HG03045 (cell line): Measurements from ENCODE around the gene LMF1.
A peak's percentile ranks its signal among the peaks of the same experiment; 100 is the strongest.

Experiments
- ATAC-seq: cut with Tn5 transposase; IDR thresholded peaks from one replicate; pipeline ENCODE4 v1.9.1; 2021; ENCODE audit warnings: mild to moderate bottlenecking, moderate library complexity; ENCODE audit not compliant: unreplicated experiment

LMF1 gene

DNA sequence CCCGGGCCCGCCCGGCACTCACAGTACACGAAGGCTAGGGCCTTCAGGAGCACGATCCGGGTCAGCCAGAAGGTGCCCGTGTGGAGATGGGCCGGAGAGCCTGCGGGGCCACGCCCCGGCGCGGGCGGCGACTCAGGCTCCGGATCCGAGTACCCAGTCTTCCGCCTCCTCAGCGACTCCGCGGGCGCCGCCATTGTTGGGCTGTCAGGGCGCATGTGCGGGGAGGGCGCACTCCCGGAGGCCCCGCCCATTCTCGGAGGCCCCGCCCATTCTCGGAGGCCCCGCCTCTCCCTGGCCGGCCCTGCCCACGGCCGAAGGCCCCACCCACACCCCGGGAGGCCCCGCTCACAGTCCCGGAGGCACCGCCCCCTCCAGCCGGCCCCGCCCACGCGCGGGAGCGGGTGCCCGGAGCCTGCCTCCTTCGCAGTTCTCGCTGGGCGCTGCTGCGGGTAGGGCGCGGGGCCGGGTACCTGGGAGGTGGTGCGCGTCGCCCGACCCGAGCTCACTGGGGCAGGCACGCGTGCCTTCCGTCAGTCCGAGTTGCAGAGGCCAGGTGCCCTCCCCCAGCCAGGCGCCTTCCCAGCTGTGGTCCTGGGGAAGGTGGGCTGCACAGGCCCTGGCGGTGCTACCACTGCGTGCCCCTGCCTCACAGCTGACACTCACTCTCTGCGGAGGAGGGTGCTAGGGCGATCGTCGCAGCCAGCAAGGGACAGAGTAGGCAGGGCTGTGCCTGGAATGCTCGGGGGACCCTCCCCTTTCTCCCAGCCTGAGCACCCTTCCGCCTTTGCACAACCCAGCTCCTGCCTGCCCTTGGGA lies at the start of gene LMF1:
Gene LMF1, minus strand, starts transcription at position 219 of the 816 bp plus-strand sequence. Its CDS starts 4 bp downstream, at position 215.
- peak; percentile 80 for ATAC-seq

- no peak for ATAC-seq
Observed at GRCh38 chr16:1020091-1020399, 49.3 kb upstream of the LMF1 start.

DNA sequence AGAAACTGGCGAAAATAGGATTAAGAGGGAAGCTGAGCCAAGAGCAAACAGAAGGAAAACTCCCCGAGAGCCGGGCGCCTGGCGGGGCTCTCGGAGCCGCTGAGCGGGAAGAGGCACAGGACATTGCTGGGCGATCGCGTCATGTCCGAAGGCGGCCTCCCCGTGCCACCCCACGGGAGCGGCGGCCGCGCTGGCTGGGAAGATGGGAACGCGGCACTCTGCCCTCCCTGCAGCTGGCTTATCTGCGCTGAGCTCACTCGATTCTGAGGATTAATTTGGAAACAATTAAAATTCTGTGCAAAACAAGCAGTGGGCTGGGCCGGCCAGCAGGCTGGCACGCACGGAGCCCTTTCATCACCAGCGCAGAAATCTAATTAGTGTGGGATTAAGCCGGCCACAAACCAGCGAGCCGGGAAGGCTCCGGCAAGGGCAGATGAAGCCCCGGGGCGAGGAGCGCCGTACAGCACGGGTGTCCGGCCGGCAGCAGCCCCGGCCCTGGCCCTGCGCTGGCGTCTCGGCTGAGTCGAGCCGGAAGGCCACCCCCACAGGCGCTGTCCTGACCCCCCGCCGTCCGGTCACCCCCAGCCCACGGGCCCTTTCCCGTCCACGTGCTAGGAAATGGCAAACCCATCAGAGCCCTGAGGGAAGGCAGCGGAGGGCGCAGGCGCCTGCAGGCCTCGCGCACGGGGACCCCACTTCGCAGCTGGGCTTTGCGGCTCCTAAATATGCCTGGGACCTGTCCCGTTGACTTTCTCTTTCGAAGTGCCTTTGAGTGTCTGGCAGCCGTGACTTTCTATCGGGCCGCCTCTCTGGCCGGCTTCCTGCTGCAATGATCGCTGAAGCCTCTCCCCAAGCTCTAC lies 48.7 kb upstream of the LMF1 start:
- ATAC-seq: no peak

DNA sequence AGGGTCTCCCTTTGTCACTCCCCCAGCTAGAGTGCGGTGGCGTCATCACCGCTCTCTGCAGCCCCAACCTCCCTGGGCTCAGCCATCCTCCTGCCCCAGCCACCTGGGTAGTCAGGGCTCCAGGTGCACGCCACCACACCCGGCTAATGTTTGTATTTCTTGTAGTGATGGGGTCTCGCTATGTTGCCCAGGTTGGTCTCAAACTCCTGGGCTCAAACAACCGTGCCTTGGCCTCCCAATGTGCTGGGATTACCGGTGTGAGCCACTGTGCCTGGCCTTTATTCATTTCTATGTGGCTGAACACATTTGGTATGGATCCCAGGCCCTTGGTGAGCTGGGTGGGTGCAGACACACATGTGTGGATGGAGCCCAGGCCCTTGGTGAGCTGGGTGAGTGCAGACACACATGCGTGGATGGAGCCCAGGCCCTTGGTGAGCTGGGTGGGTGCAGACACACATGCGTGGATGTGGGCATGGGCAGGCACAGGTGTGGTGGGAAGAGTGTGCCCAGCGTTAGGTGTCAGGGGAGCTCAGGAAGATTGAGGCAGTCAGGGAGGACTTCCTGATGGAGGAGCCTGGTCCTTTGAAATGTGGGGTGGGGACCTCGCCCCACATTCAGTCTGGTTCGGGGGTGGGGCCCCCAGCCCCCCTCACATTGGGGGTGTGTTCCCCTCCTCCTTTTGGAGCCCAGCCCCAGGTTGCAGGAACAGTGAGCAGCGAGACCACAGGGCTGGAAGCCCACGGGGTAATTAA lies 47.8 kb upstream of the LMF1 start:
- ATAC-seq: no peak

DNA sequence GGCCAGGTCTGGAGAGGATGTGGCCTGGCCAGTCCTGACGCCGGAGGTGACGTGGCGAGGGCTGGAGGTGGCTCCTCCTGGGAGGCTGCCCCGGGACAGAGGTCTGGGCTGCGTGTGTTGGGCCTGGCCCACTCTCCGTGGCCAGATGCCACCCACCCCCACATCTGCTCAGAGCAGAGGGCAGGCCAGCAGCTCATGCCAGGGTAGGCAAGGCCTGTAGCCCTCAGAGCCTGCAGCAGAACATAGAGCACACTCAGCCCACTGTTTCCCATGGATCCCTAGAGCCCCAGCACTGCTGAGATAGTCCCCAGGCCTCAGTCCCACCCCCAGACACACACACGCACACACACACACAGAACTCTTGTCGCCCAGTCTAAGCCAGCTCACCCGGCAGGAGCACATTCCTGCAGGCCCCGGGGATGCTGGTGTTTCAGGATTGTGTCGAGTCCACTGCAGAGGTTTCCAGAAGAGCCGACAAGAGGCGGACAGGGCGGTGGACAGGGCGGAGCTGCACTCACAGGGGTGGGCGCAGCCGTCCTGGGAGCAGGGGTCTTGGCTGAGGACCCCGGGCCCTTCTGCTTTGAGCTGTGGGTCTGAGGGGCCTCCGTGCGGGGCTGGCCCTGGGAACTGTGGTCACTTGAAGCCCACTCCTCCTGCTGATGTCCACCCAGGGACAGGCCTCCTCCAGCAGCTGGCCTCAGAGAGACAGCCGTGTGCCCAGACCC lies 44.1 kb upstream of the LMF1 start:
- no peak for ATAC-seq

GRCh38 chr16:1014221-1014620 lies 43.4 kb upstream of the LMF1 start:
- no peak for ATAC-seq

GRCh38 chr16:1013593-1013900 lies 42.8 kb upstream of the LMF1 start:
- no peak for ATAC-seq

DNA sequence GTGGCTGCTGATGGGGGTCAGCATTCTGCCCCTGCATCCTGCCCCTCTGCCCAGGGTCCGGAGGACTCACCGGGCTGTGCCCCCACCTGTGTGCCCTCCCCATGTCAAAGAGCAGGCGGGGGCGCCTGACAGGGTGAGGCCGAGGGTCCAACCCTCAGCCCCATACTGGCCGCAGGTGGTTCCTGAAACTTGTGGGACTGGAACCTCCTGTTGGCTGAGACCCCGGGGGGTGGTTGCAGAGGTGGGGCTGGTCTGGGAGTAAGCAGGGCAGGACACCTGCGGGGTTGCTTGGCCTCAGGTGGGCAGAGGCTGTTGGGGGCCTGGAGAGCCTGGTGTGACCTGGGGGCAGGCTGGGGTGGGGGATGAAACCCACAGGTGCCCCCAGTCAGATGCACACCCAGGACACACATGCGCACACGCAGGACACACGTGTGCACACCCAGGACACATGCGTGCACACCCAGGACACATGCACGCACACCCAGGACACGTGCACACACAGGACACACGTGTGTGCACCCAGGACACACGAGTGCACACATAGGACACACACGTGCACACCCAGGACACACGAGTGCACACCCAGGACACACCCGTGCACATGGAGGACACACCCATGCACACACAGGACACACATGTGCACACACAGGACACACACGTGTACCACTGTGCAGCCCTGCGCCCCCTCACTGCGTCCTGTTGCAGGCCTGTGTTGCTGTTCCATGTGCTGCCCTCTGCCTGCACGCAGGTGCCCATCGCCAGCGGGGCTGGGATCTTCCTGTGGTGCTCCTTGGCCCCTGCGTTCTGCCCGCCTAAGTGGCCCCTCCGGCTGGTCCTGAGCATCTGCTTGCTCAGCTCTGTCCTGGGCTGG lies 42.2 kb upstream of the LMF1 start:
- ATAC-seq: no peak

DNA sequence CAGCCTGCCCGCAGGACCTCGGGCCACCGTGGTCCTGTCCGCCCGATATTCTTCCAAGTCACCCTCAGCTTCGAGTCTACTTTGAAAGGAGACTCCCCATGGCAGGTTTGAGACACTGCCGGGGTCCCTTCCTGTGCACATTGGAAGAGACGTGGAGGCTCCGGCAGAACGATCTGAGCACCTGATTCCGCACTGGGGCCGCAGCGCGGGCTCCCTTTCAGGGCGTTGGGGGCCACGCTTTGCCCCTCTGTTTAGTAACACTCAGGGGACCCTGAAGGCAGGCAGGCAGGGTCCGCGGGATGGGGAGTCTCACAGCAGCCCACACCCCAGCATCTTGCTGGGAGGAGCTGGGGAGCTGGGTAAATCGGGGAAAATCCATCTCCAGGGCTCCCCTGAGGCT lies 41.4 kb upstream of the LMF1 start:
- no peak for ATAC-seq

GRCh38 chr16:1011316-1012082 lies 40.7 kb upstream of the LMF1 start:
- no peak for ATAC-seq

GRCh38 chr16:1010815-1011214 lies 40.0 kb upstream of the LMF1 start:
- ATAC-seq: no peak

DNA sequence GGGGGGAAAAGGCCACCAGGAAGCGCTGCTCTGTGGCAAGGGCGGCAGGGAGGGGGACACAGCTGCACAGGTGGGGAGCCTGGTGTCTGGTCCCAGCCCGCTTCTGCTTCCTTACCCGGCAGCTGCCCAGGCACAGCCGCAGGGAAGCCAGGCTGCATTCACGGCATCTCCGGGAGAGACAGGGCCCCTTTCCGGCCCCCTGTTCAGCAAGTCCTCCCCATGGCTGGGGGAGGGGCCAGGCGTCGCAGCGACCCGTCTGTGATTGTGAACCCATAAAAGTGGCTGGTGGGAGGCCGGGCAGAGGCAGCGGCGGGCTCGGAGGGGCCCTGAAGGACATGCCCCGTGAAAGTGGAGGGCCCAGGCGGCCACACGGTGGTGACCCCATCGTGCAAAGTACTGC lies 39.5 kb upstream of the LMF1 start:
- ATAC-seq: no peak

DNA sequence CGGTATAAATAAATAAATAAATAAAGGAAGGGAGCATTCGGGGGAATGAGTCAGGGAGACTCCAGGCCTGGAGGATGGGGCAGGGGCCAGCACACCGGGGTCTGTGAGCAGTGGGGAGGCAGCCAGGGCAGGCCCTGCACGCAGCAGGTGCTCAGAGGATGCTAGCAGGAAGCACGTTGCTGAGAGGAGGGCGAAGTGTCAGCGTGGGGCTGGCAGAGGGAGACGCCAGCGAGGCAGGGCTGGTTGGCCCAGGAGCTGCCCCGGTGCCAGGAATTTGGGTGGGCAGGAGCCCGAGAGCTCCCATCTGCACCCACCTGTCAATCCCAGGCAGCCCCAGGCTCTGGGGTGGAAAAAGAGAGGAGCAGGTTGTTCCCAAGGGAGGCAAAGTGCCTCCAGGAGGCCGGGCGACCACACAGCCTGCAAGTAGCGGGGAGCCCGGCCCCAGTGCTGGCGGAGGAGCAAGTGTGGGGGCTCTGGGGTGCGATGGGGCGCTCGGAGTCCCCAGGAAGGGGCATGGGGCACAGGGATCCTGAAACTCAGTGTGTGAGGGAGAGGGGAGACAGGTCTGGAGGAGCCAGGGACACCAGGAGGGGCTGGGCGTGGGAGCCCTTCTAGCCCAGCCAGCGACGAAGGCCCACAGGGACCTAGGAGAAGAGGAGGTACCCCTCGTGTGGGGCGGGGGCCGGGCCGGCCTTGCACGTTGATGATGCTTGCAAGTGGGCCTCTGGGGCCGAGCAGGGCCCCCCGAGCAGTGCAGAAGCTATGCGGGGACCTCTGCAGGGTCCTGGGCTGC lies 38.8 kb upstream of the LMF1 start:
- ATAC-seq: no peak

DNA sequence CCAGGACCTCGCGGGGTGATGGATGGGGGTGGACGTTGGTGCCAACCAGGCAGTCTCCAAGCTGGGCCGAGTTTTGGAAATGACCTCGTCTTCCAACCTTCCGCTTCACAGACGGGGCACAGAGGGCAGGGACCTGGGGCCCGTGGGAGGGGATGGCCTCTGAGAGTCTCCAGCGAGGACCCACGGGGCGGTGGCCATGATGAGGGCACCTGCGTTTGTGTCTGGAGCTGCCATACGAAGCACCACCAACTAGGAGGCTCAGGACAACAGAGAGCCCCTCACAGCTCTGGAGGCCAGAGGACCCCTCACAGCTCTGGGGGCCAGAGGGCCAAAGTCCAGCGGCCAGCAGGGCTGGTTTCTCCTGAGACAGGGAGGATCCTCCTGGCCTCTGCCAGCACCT lies 37.3 kb upstream of the LMF1 start:
- ATAC-seq: no peak

- ATAC-seq: no peak
Observed at GRCh38 chr16:1007284-1007850, 36.6 kb upstream of the LMF1 start.

- no peak for ATAC-seq
Observed at GRCh38 chr16:1006781-1007180, 36.0 kb upstream of the LMF1 start.

- ATAC-seq: no peak
Observed at GRCh38 chr16:1005286-1005685, 34.5 kb upstream of the LMF1 start.
